Measurements from ENCODE around the gene TMPRSS4. TPM values are rescaled to one million over a fixed set of nuclear protein-coding genes. Genes with fewer than 3 reads are reported as not detected.

TMPRSS4 gene
- total RNA-seq, 3 donors from 2014 or later, result 0.98 TPM; not detected in 2

DNA sequence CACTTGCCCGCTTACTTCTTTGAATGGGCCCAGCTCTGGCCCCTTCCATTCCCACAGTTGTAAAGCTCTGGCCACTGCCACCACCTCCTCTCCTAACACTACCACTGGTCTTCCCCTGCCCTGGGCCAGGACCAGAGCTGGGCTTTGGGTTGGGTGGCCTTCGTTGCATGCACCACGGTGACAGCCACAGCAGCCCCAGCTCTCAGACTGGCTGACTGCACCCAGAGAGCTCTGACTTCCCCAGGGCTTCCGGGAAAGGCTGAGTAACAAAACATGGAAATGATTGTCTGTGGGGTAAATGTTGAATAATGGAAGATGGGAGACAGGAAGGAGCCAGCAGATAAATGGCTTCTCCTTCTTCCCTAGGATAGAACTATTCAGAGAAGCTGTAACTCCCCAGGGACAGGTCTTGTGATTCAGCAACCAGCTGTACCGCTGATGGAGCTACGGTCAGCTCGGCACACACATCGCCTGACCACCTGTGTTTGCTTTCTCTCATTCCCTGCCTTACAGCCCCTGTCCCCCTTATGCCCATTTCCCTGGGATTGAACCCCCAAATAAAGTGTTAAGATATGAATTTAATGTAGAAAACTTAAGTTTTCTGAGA lies 48.2 kb downstream of the TMPRSS4 start:
- no peaks in the 10 kb centered on the region for H3K9me3 ChIP-seq
- no peak overlapping the region for H3K27ac ChIP-seq
- H3K36me3 ChIP-seq, result no peaks in the 10 kb centered on the region
- DNase-seq (ENCODE audit: low spot score in 2 of 2), result no peak
- intact Hi-C loops (cut with DNase I; ENCODE audit: low total_unique reads), result no loop called here
- TF ChIP-seq POLR2A (IDR thresholded peaks at IDR 0.05) (no peak), POLR2AphosphoS5 (IDR thresholded peaks at IDR 0.05) (no peak)
- TF ChIP-seq, protein P1, sequence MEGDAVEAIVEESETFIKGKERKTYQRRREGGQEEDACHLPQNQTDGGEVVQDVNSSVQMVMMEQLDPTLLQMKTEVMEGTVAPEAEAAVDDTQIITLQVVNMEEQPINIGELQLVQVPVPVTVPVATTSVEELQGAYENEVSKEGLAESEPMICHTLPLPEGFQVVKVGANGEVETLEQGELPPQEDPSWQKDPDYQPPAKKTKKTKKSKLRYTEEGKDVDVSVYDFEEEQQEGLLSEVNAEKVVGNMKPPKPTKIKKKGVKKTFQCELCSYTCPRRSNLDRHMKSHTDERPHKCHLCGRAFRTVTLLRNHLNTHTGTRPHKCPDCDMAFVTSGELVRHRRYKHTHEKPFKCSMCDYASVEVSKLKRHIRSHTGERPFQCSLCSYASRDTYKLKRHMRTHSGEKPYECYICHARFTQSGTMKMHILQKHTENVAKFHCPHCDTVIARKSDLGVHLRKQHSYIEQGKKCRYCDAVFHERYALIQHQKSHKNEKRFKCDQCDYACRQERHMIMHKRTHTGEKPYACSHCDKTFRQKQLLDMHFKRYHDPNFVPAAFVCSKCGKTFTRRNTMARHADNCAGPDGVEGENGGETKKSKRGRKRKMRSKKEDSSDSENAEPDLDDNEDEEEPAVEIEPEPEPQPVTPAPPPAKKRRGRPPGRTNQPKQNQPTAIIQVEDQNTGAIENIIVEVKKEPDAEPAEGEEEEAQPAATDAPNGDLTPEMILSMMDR (IDR thresholded peaks at IDR 0.05), result no peak
- no peak overlapping the region for H3K4me3 ChIP-seq
- H3K4me1 ChIP-seq, result no peaks in the 10 kb centered on the region
- H3K27me3 ChIP-seq, result no peaks in the 10 kb centered on the region

DNA sequence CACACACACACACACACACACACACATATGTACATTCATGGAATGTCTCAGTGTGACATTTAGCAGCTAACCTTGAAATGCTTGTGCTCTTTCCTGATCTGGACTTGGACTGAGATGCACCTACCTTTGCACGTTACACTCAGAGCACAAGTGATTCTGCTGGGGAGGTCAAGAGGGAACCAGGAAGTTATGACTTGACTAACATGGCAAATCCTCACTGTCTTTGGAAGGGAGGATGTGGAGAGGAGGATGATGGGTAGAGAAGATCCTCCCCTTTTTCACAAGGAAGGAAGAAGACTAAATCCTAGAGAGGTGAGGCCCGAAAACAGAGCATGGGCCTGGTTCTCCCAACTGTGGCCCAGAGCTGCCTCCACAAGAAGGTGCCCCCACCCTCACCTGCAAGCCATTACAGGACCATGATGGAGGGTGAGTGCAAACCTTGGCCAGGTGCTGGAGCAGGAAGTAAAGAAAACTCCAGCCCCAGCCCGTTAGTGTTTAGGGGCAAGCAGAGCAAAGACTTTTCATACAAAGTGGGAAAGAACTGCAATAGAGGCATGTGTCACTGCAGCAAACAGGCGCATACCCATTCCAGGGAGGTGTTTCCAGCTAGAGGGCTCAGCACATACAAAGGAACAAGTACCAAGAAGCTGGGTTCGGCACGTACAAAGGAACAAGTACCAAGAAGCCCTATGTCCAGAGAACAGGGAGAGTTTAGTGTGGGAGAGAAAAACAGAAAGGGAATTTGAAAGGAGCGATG lies 49.4 kb downstream of the TMPRSS4 start:
- Histone ChIP-seq H3K9me3 (no peaks in the 10 kb centered on the region), H3K4me1 (no peaks in the 10 kb centered on the region), H3K4me3 (no peak overlapping the region), H3K36me3 (no peaks in the 10 kb centered on the region), H3K27me3 (no peaks in the 10 kb centered on the region), H3K27ac (no peak overlapping the region)
- TF ChIP-seq POLR2AphosphoS5 (IDR thresholded peaks at IDR 0.05) (no peak), POLR2A (IDR thresholded peaks at IDR 0.05) (no peak)
- TF ChIP-seq, protein P1 (IDR thresholded peaks at IDR 0.05), result no peak
- intact Hi-C loops (cut with DNase I; ENCODE audit: low total_unique reads), result no loop called here
- no peak for DNase-seq (ENCODE audit: low spot score in 2 of 2)

DNA sequence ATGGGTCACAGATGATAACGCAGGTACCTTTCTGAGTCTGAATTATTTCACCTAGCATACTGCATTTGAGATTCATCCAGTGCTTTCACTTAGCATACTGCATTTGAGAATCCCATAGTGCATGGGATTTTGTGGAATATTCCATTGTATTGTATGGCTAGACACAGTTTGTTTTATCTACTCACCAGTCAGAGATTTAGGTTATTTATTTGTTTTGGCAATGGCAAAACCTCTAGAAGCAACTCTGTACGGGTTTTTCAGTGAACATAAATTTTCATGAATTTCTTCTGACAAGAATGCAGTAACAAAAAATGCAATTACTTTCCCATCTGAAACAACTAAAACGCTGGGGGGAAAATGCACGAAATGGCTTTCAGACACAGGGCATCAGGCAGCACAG lies 51.4 kb downstream of the TMPRSS4 start:
- Histone ChIP-seq H3K27ac (no peak overlapping the region), H3K9me3 (no peaks in the 10 kb centered on the region), H3K27me3 (no peaks in the 10 kb centered on the region), H3K4me3 (no peak overlapping the region), H3K36me3 (no peaks in the 10 kb centered on the region), H3K4me1 (no peaks in the 10 kb centered on the region)
- intact Hi-C loops (cut with DNase I; ENCODE audit: low total_unique reads), result no loop called here
- TF ChIP-seq POLR2A (IDR thresholded peaks at IDR 0.05), result no peak
- no peak for TF ChIP-seq POLR2AphosphoS5 (IDR thresholded peaks at IDR 0.05)
- TF ChIP-seq, protein P1 (IDR thresholded peaks at IDR 0.05), result no peak
- no peak for DNase-seq (ENCODE audit: low spot score in 2 of 2)

DNA sequence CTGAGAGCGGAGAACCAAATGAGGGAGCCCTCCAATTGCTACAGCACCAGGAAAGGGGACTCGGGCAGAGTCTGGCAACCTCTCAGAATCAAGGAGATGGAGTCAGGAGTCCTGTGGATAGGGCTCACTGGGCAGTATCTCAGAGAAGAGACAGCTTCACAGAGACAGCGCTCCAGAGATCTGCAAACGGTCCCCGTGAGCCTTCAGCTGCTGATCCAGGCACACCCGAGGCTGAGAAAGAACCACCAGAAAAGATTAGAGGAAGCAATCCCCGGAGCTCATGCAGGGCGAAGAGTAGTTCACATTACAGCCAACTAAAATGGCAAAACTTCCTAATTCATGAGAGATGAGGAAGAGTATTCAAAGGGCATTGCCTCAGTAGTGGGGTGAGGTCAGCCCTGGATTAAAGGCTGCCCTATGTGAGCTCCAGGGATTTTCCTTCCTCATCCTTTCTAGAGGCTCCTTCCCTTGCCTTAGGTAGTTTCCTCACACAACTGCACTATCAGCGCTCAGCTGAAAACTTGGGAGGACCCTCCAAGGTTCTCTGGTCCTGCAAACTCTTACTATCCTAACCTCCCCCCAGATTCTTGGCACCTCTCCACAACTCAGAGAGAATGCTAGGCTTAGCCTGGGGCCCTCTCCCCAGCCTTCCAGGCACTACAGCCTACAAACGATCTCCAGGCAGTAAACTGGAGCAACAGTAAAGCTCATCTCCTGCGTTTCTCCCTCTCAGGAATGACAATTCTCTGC lies 52.0 kb downstream of the TMPRSS4 start:
- H3K9me3 ChIP-seq, result no peaks in the 10 kb centered on the region
- H3K4me3 ChIP-seq, result no peak overlapping the region
- no peaks in the 10 kb centered on the region for H3K4me1 ChIP-seq
- no peak overlapping the region for H3K27ac ChIP-seq
- DNase-seq (ENCODE audit: low spot score in 2 of 2), result no peak
- intact Hi-C loops (cut with DNase I; ENCODE audit: low total_unique reads), result no loop called here
- no peaks in the 10 kb centered on the region for H3K36me3 ChIP-seq
- no peaks in the 10 kb centered on the region for H3K27me3 ChIP-seq
- no peak for TF ChIP-seq POLR2A (IDR thresholded peaks at IDR 0.05)
- TF ChIP-seq, protein P1 (IDR thresholded peaks at IDR 0.05), result no peak
- TF ChIP-seq POLR2AphosphoS5 (IDR thresholded peaks at IDR 0.05), result no peak

All from breast epithelium (tissue), 4 donors.